AG10803 (cell line): ENCODE results near the gene PAQR8.

Source experiments
- DNase-seq: peaks from one replicate; pipeline ENCODE4 v3.0.0; 2010; ENCODE audit warnings: low read depth
- H3K4me3 ChIP-seq: 2 replicates; pipeline ENCODE4 v1.5.1; 2011; ENCODE audit warnings: mild to moderate bottlenecking, low read length, control low read depth
- TF ChIP-seq, protein P1 (sequence below): conservative IDR thresholded peaks from 2 replicates; pipeline ENCODE4 v1.5.1; 2011; ENCODE audit warnings: mild to moderate bottlenecking, low read length, control low read depth, inconsistent platforms

The PAQR8 gene

DNA sequence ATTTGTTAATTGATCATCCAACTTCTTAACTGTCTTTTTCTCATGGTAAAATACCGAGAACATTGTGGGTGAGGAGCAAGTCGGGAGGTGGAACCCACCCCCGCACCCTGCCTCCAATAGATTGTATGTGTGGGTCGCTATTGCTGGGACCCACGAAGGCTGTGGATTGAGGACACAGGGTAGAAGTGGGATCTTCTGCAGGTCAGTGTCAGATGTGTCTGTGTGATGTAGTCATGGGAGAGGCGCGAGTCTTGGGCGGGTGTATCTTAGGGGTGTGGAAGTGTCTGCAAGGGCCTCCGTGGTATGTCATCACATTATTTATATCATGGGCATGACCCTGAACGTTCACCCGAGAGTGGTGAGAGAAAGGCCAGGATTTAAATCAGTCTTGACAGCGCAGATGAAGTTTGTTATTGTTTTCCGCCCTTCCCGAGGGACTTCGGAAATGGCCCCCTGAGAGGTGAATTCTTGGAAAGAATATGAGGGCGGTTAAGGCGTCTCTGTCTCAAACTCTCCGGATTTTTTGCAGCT is 472 bp upstream of the PAQR8 start:
- DNase-seq, result peak; percentile 42
- TF ChIP-seq, protein P1, sequence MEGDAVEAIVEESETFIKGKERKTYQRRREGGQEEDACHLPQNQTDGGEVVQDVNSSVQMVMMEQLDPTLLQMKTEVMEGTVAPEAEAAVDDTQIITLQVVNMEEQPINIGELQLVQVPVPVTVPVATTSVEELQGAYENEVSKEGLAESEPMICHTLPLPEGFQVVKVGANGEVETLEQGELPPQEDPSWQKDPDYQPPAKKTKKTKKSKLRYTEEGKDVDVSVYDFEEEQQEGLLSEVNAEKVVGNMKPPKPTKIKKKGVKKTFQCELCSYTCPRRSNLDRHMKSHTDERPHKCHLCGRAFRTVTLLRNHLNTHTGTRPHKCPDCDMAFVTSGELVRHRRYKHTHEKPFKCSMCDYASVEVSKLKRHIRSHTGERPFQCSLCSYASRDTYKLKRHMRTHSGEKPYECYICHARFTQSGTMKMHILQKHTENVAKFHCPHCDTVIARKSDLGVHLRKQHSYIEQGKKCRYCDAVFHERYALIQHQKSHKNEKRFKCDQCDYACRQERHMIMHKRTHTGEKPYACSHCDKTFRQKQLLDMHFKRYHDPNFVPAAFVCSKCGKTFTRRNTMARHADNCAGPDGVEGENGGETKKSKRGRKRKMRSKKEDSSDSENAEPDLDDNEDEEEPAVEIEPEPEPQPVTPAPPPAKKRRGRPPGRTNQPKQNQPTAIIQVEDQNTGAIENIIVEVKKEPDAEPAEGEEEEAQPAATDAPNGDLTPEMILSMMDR, result no peak
- H3K4me3 ChIP-seq, result peak overlapping the region; percentile 82

GRCh38 chr6:52362443-52363227 is 684 bp downstream of the PAQR8 start:
- H3K4me3 ChIP-seq, result peak overlapping the region; percentile 82
- DNase-seq, result no peak
- TF ChIP-seq, protein P1, result no peak; the same call in 1 of the 2 replicates

- no peak for DNase-seq
- TF ChIP-seq, protein P1, result no peak
- H3K4me3 ChIP-seq, result peak overlapping the region; percentile 82
Measured at GRCh38 chr6:52363228-52363867, 1.4 kb downstream of the PAQR8 start.

GRCh38 chr6:52364480-52365166 is 2.7 kb downstream of the PAQR8 start:
- DNase-seq, result no peak

GRCh38 chr6:52365317-52365716 is 3.4 kb downstream of the PAQR8 start:
- DNase-seq, result no peak
- TF ChIP-seq, protein P1, result no peak
- H3K4me3 ChIP-seq, result no peak overlapping the region

More at GRCh38 chr6:52364480-52365166, 2.7 kb downstream of the PAQR8 start:
- TF ChIP-seq, protein P1, result no peak
- no peak overlapping the region for H3K4me3 ChIP-seq

- DNase-seq, result peak; percentile 35
- no peak overlapping the region for H3K4me3 ChIP-seq
- TF ChIP-seq, protein P1, result no peak
Measured at GRCh38 chr6:52365866-52366540, 4.1 kb downstream of the PAQR8 start.
